Measurements from ENCODE around the gene RCAN3.

- TF ChIP-seq RB1 (IDR thresholded peaks at IDR 0.05; ENCODE audit: borderline replicate concordance) (no peak), ESRRA (IDR thresholded peaks at IDR 0.05; ENCODE audit: low read length) (no peak), IKZF2 (IDR thresholded peaks at IDR 0.05) (no peak), EZH2 (IDR thresholded peaks at IDR 0.05; ENCODE audit: borderline replicate concordance, control insufficient read depth, low read depth, low read length) (no peak), DPF2 (IDR thresholded peaks at IDR 0.05) (no peak), ZNF384 (IDR thresholded peaks at IDR 0.05; ENCODE audit: borderline replicate concordance, low read depth, low read length) (no peak), CUX1 (IDR thresholded peaks at IDR 0.05; ENCODE audit: insufficient replicate concordance, low read depth, low read length) (no peak), FOXM1 (IDR thresholded peaks at IDR 0.05; ENCODE audit: low read depth, low read length) (no peak), NFYB (IDR thresholded peaks at IDR 0.05; ENCODE audit: insufficient read depth, low read depth, low read length) (no peak), POLR2AphosphoS5 (IDR thresholded peaks at IDR 0.05; ENCODE audit: low read length) (no peak), SP1 (IDR thresholded peaks at IDR 0.05; ENCODE audit: low read depth, low read length) (no peak), CEBPB (IDR thresholded peaks at IDR 0.05; ENCODE audit: borderline replicate concordance in 1 of 2, low read depth in 2 of 2, low read length in 2 of 2) (no peak), ETV6 (conservative IDR thresholded peaks at IDR 0.05 in 1 of 2, IDR thresholded peaks at IDR 0.05 in 1 of 2; ENCODE audit: borderline replicate concordance in 1 of 2, low read depth in 1 of 2) (no peak)
Observed at GRCh38 chr1:24514946-24515345, 12.3 kb downstream of the RCAN3 start.

Measured in GM12878 (cell line).